NB4 (cell line): ENCODE results near the gene ZBTB34.

Experiments used
- DNase-seq: peaks from one replicate; pipeline ENCODE4 v3.0.0; 2010; ENCODE audit warnings: low read depth
- H3K4me3 ChIP-seq: one replicate; pipeline ENCODE4 v1.5.1; 2011; ENCODE audit warnings: mild to moderate bottlenecking, low read depth, low read length, moderate library complexity
- MAX ChIP-seq: IDR thresholded peaks from 2 replicates; pipeline ENCODE4 v1.6.1; 2011; ENCODE audit warnings: low read depth, low read length
- MYC ChIP-seq: IDR thresholded peaks from 2 replicates; pipeline ENCODE4 v1.6.1; 2011; ENCODE audit warnings: low read depth, low read length
- POLR2A ChIP-seq: IDR thresholded peaks from 2 replicates; pipeline ENCODE4 v1.6.1; 2011; ENCODE audit warnings: mild to moderate bottlenecking; ENCODE audit not compliant: insufficient read length; ENCODE audit errors: extremely low read depth
- TF ChIP-seq, protein P1 (sequence below): IDR thresholded peaks from one replicate; pipeline ENCODE4 v1.5.1; 2012; ENCODE audit warnings: low read depth, low read length

ZBTB34 gene

DNA sequence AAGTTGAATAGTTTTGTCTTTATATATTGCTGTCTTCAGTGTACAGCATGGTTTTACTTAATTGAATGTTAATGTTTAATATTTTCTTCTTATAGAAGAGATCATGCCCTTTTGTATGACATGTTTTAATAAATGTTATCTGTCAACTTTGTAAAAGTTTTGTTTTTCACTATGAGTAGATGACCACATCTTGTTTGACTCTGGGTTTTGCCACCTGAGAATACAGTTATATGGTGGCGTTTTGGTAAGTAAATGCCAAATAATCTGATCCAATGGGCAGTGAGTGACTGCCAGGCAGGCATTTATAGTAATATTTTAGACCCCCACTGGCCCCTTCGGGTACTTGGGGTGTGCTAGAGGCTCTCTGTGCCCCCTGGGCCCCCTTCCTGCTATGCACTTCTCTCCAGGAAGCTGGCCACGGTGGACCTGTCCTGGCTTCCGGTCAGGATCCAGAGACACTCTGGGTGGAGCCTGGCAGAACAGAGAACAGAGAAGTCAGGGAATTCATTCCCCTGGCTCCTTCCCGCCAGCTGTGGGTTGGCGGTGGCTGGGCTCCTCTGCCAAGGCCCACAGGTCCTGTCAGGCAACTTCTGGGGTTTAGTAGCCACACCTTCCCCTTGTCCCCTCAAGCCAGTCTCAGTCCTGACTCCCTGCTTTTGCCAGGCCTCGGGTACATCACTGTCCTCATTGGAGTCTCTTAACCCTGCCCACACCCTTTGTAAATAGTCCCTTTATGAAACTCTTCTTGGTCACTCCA lies 22.2 kb upstream of the ZBTB34 start:
- no peak for DNase-seq
- H3K4me3 ChIP-seq, result no peak overlapping the region
- TF ChIP-seq MAX (no peak), POLR2A (no peak)

- TF ChIP-seq, protein P1, sequence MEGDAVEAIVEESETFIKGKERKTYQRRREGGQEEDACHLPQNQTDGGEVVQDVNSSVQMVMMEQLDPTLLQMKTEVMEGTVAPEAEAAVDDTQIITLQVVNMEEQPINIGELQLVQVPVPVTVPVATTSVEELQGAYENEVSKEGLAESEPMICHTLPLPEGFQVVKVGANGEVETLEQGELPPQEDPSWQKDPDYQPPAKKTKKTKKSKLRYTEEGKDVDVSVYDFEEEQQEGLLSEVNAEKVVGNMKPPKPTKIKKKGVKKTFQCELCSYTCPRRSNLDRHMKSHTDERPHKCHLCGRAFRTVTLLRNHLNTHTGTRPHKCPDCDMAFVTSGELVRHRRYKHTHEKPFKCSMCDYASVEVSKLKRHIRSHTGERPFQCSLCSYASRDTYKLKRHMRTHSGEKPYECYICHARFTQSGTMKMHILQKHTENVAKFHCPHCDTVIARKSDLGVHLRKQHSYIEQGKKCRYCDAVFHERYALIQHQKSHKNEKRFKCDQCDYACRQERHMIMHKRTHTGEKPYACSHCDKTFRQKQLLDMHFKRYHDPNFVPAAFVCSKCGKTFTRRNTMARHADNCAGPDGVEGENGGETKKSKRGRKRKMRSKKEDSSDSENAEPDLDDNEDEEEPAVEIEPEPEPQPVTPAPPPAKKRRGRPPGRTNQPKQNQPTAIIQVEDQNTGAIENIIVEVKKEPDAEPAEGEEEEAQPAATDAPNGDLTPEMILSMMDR, result no peak
- TF ChIP-seq MAX, result no peak
- no peak for TF ChIP-seq MYC
- no peak for TF ChIP-seq POLR2A
- no peak for DNase-seq
Observed at GRCh38 chr9:126838895-126839294, 21.5 kb upstream of the ZBTB34 start.

GRCh38 chr9:126839301-126839700 lies 21.1 kb upstream of the ZBTB34 start:
- no peak for DNase-seq
- H3K4me3 ChIP-seq, result no peak overlapping the region
- TF ChIP-seq, protein P1, result no peak
- TF ChIP-seq POLR2A, result no peak
- no peak for TF ChIP-seq MAX
- no peak for TF ChIP-seq MYC

More at GRCh38 chr9:126838895-126839294, 21.5 kb upstream of the ZBTB34 start:
- no peak overlapping the region for H3K4me3 ChIP-seq

DNA sequence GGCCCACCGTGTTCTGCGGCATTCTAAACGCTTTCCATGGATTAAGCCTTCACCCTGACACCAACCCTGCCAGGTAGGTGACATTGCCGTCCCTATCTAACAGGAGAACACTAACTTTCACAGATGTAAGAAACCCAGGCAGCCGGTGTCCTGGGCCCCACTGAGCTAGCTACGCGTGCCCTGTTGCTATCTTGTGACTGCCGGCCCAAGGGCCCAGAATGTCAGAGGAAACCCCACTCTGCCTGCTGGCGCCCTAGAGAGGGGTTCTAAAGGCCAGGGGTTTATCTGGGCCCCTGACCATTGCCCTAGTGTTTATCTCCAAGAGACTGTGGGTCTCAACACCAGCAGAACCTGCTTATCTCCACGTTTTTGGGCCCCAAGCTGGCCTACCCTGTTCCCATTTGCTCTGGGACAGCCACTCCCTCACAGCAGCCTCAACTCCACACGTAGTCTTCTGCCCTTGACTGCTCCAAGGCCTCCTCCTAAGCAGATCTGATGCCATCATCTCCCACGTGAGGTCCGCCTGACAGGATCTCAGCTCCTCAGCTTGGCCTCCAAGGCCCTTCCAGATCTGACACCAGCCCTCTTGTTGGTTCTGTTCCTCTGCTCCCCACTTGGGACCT lies 18.1 kb upstream of the ZBTB34 start:
- TF ChIP-seq, protein P1, result no peak
- TF ChIP-seq MYC (no peak), MAX (no peak), POLR2A (no peak)
- no peak for DNase-seq
- no peak overlapping the region for H3K4me3 ChIP-seq

DNA sequence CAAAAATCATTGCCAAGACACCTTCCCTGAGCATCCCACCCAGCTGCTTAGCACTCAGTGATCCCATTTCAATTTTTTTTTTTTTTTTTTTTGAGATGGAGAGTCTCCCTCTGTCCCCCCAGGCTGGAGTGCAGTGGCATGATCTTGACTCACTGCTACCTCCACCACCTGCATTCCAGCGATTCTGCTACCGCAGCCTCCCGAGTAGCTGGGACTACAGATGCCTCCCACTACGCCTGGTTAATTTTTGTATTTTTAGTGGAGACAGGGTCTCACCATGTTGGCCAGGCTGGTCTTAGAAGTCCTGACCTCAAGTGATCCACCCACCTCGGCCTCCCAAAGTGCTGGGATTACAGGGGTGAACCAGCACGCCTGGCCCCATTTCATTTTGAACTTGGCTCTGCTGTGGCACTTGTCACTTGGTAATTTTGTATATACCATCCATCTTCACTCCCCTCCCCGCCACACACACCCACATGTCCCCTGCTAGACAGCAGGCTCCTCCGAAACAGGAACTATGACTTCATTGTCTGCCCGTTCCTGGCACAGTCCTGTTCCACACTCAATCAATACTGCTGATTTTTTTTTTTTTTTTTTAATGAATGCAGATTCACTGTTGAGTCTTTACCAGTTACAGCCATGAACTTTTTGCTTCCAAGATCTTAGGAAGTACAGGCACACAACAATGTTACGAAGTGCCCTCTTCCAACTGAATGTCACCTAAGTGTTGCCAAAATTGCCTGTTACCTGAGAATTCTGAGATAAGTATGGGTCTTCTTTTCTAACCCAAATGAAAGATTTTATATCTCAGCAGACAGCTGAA lies 17.3 kb upstream of the ZBTB34 start:
- TF ChIP-seq, protein P1, result no peak
- TF ChIP-seq POLR2A, result no peak
- TF ChIP-seq MYC, result no peak
- no peak for TF ChIP-seq MAX
- no peak for DNase-seq
- no peak overlapping the region for H3K4me3 ChIP-seq

DNA sequence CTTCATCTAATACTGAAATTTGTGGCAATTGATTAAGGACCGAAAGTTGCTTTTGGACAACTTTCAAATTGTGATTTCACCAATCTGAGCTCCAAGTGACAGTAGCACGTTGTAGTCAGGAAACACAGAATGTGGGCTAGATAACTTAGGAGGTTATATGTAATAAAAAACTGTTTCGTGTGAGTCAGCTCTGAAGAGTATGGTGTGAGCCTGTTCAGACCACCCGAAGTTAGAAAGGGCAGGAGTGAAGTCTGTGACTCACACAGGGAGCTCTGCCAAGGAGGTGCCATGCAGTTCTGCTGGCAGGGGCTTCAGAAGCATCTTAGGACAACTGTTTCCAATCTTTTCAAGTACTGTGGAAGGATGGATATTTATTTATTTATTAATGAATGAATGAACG lies 16.4 kb upstream of the ZBTB34 start:
- no peak for DNase-seq
- TF ChIP-seq POLR2A (no peak), MYC (no peak), MAX (no peak)
- TF ChIP-seq, protein P1, result no peak
- no peak overlapping the region for H3K4me3 ChIP-seq
